Tibial nerve (tissue), 4 donors: ENCODE data around the gene STARD13.

Experiments used
- EP300 ChIP-seq, 2 donors: sonication (generic); formaldehyde crosslinking; IDR thresholded peaks; one replicate each; pipeline ENCODE4 v1.6.1; 2017; ENCODE audit warnings: antibody characterized with exemption in 2 of 2, mild to moderate bottlenecking in 1 of 2
- POLR2A ChIP-seq, 2 donors: fragments of 450-650 bp; IDR thresholded peaks; one replicate each; pipeline ENCODE4 v1.6.1; 2017; ENCODE audit warnings: antibody characterized with exemption in 2 of 2, mild to moderate bottlenecking in 2 of 2, moderate library complexity in 2 of 2
- TF ChIP-seq, protein P1 (sequence below), 5 experiments: fragments of 200-600 bp in 3 of 5; fragments of 450-650 bp in 2 of 5; sonication (generic) in 3 of 5; IDR thresholded peaks; one replicate each; pipeline ENCODE4 v1.5.1; 2016 to 2019; ENCODE audit warnings: antibody characterized with exemption in 5 of 5, mild to moderate bottlenecking in 3 of 5, moderate library complexity in 2 of 5

DNA sequence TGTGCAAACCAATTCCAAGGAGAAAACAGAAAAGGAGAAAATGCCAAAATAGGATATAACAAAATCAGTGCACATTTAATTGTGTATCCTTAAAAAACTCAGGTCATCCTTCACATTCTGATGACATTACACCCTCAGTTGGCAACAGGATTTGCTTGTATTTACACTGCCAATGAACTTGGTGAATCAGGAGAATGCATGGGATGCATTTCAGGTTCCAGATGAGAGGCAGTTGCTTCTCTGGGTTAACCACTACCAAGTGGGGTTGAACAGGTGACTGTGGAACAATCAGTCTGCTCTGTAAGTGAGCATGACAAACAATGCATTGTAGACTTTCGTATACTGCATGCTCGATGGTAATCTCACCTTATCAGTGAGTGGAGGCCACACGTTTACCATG, 79.1 kb downstream of the STARD13 start:
- TF ChIP-seq, protein P1, sequence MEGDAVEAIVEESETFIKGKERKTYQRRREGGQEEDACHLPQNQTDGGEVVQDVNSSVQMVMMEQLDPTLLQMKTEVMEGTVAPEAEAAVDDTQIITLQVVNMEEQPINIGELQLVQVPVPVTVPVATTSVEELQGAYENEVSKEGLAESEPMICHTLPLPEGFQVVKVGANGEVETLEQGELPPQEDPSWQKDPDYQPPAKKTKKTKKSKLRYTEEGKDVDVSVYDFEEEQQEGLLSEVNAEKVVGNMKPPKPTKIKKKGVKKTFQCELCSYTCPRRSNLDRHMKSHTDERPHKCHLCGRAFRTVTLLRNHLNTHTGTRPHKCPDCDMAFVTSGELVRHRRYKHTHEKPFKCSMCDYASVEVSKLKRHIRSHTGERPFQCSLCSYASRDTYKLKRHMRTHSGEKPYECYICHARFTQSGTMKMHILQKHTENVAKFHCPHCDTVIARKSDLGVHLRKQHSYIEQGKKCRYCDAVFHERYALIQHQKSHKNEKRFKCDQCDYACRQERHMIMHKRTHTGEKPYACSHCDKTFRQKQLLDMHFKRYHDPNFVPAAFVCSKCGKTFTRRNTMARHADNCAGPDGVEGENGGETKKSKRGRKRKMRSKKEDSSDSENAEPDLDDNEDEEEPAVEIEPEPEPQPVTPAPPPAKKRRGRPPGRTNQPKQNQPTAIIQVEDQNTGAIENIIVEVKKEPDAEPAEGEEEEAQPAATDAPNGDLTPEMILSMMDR (IDR thresholded peaks at IDR 0.05): no peak
- no peak for TF ChIP-seq EP300 (IDR thresholded peaks at IDR 0.05)
- TF ChIP-seq POLR2A (IDR thresholded peaks at IDR 0.05): no peak
